ENCODE results near the gene SNX18. TPM values are rescaled to one million over a fixed set of nuclear protein-coding genes. Genes with fewer than 3 reads are reported as not detected.

The SNX18 gene
- total and polyA plus RNA-seq, 10 of the 15 experiments (the other 5 are each of a cell fraction or from before 2014, with no cell fraction given), result 0.27 to 1.7 (median 0.47) TPM

DNA sequence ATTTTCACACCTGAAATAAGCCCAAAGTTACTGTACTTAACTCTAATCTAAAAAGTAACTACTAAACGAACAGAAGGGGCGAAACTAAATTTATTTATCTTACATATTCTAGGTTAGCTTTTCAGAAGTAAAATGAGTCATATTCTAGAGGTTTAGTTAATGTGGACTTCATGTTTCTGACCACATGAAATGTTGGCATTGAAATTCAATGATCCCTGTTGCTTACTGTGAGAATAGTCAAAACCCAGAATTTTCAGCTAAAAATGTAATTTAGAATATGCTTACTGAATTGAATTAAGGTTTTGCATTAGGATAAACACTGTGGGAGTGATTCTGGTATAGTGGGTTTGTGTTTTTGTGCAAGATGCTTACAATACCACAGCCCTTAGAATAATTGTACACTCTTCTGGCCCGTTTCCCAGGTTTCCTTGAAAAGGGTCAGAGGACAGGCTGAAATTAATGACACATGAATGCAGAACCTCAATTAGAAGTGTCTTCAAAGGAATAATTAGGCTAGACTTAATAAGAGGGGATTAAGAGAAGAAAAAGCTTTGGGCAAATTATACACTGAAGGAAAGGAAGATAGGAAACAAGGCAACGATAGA, 1.4 kb upstream of the SNX18 start:
- H3K79me2 ChIP-seq (ENCODE audit: control insufficient read depth, insufficient read depth, low read length), result no peaks in the 10 kb centered on the region
- no peak overlapping the region for H3K4me2 ChIP-seq (ENCODE audit: control insufficient read depth, insufficient read depth)
- no peaks in the 10 kb centered on the region for H3K4me1 ChIP-seq (ENCODE audit: control insufficient read depth, insufficient read depth, low read length)
- SMC1A ChIA-PET (ENCODE audit: uncharacterized antibody, unreplicated experiment), result interaction anchor here (0.7 to 2.7 kb wide), 6 partner anchors 16 to 630 kb away, joined by 3 to 34 read pairs (median 6); no protein-coding TSS in a partner anchor
- no peak for FAIRE-seq
- no peaks in the 10 kb centered on the region for H3K27me3 ChIP-seq (replicated peaks in 1 of 2; ENCODE audit: control insufficient read depth in 2 of 2, insufficient read depth in 2 of 2, low read length in 1 of 2)
- RAD21 ChIA-PET (ENCODE audit: unreplicated experiment), result interaction anchor here (2.1 to 3.7 kb wide), 2 partner anchors 328 to 351 kb away, joined by 18 to 25 read pairs; no protein-coding TSS in a partner anchor
- intact Hi-C loops (cut with micrococcal nuclease; ENCODE audit: unreplicated experiment), result loop anchor here (5.0 kb wide), 1 partner anchor 131 kb away; no protein-coding TSS in a partner anchor
- H3K36me3 ChIP-seq (ENCODE audit: control insufficient read depth in 2 of 2, insufficient read depth in 2 of 2, low read length in 1 of 2), result no peaks in the 10 kb centered on the region
- DNase-seq (ENCODE audit: low read depth, low spot score), result no peak
- no peak overlapping the region for H2AFZ ChIP-seq (ENCODE audit: control insufficient read depth, low read depth, low read length)
- no peaks in the 10 kb centered on the region; the same call in 2 of the 3 replicates for H3K9me3 ChIP-seq (replicated peaks; ENCODE audit: control insufficient read depth, insufficient read depth, low read length)
- no peaks in the 10 kb centered on the region for H4K20me1 ChIP-seq (ENCODE audit: control insufficient read depth, insufficient read depth)
- ATAC-seq, result no peak
- in situ Hi-C loops (cut with MboI), result loop anchor here (5.0 kb wide), 2 partner anchors 336 to 636 kb away; no protein-coding TSS in a partner anchor
- WGBS (ENCODE audit: insufficient coverage, insufficient replicate concordance, low lambda C conversion rate, missing lambda C conversion rate), result 36% methylated on average over 4 of the region's 4 CpGs
- no peak overlapping the region for H3K9ac ChIP-seq (ENCODE audit: control insufficient read depth, insufficient read depth, low read length)
- no peak for TF ChIP-seq RAD21 (IDR thresholded peaks at IDR 0.05; ENCODE audit: insufficient read depth, low read depth, low read length)
- TF ChIP-seq, protein P1, sequence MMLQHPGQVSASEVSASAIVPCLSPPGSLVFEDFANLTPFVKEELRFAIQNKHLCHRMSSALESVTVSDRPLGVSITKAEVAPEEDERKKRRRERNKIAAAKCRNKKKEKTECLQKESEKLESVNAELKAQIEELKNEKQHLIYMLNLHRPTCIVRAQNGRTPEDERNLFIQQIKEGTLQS (IDR thresholded peaks at IDR 0.05; ENCODE audit: borderline replicate concordance, extremely low read depth, low read depth, low read length), result no peak
- no peak for TF ChIP-seq NFIC (IDR thresholded peaks at IDR 0.05; ENCODE audit: low read depth, low read length)
- no peak overlapping the region for H3K27ac ChIP-seq (ENCODE audit: control insufficient read depth, insufficient read depth)
- CTCF ChIA-PET, result interaction anchor here (1.0 to 3.8 kb wide), 8 partner anchors 26 to 351 kb away, joined by 3 to 71 read pairs (median 6); no protein-coding TSS in a partner anchor
- H3K4me3 ChIP-seq, result no peak overlapping the region
- no TSS peak for BruUV-seq (replicated peaks)
- POLR2A ChIA-PET, result no interaction called here

DNA sequence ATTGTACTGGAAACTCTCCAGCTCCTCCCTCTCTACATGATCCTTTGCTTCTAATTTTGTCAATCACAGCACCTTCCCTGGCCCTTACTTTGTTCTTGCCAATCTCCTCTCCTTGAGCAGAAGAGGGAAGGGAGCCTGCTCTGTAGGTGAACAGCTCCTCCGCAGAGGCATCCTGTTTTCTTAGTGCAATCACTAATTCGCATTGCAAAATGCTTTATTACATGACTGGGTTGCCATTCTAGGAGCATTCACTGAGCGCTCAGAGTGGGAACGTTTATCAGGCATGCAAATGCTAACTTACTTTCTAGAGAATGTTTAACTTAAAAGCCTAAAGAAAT, 416 bp upstream of the SNX18 start:
- Histone ChIP-seq H2AFZ (ENCODE audit: control insufficient read depth, low read depth, low read length) (no peak overlapping the region), H3K79me2 (ENCODE audit: control insufficient read depth, insufficient read depth, low read length) (no peaks in the 10 kb centered on the region), H3K36me3 (ENCODE audit: control insufficient read depth in 2 of 2, insufficient read depth in 2 of 2, low read length in 1 of 2) (no peaks in the 10 kb centered on the region), H3K9me3 (replicated peaks; ENCODE audit: control insufficient read depth, insufficient read depth, low read length) (no peaks in the 10 kb centered on the region; the same call in 2 of the 3 replicates), H3K4me3 (no peak overlapping the region), H3K27me3 (replicated peaks in 1 of 2; ENCODE audit: control insufficient read depth in 2 of 2, insufficient read depth in 2 of 2, low read length in 1 of 2) (no peaks in the 10 kb centered on the region), H3K4me1 (ENCODE audit: control insufficient read depth, insufficient read depth, low read length) (no peaks in the 10 kb centered on the region), H3K4me2 (ENCODE audit: control insufficient read depth, insufficient read depth) (no peak overlapping the region), H3K27ac (ENCODE audit: control insufficient read depth, insufficient read depth) (no peak overlapping the region), H4K20me1 (ENCODE audit: control insufficient read depth, insufficient read depth) (no peaks in the 10 kb centered on the region), H3K9ac (ENCODE audit: control insufficient read depth, insufficient read depth, low read length) (no peak overlapping the region)
- ATAC-seq (no peak), FAIRE-seq (no peak), DNase-seq (ENCODE audit: low read depth, low spot score) (no peak)
- CTCF ChIA-PET, result interaction anchor here (0.9 to 3.8 kb wide), 11 partner anchors 10 to 629 kb away, joined by 3 to 71 read pairs (median 5); no protein-coding TSS in a partner anchor
- POLR2A ChIA-PET, result no interaction called here
- WGBS (ENCODE audit: insufficient coverage, insufficient replicate concordance, low lambda C conversion rate, missing lambda C conversion rate), result 35% methylated on average over 4 of the region's 4 CpGs
- SMC1A ChIA-PET (ENCODE audit: uncharacterized antibody, unreplicated experiment), result interaction anchor here (0.7 to 2.7 kb wide), 6 partner anchors 13 to 350 kb away, joined by 3 to 34 read pairs (median 3); no protein-coding TSS in a partner anchor
- in situ Hi-C loops (cut with MboI) (loop anchor here (5.0 kb wide), 2 partner anchors 335 to 635 kb away; no protein-coding TSS in a partner anchor), intact Hi-C loops (cut with micrococcal nuclease; ENCODE audit: unreplicated experiment) (loop anchor here (1.0 to 5.0 kb wide), 4 partner anchors 130 to 629 kb away; no protein-coding TSS in a partner anchor)
- RAD21 ChIA-PET (ENCODE audit: unreplicated experiment), result interaction anchor here (1.1 to 3.7 kb wide), 3 partner anchors 325 to 350 kb away, joined by 4 to 25 read pairs (median 18); no protein-coding TSS in a partner anchor
- no TSS peak for BruUV-seq (replicated peaks)
- TF ChIP-seq CHD1 (IDR thresholded peaks at IDR 0.05; ENCODE audit: low read depth, low read length) (no peak), SP1 (IDR thresholded peaks at IDR 0.05; ENCODE audit: low read depth, low read length) (no peak), JUNB (IDR thresholded peaks at IDR 0.05) (no peak), FOXK2 (IDR thresholded peaks at IDR 0.05) (no peak), SMAD1 (IDR thresholded peaks at IDR 0.05; ENCODE audit: low read depth, partially characterized antibody) (no peak), ETV6 (conservative IDR thresholded peaks at IDR 0.05 in 1 of 2, IDR thresholded peaks at IDR 0.05 in 1 of 2; ENCODE audit: borderline replicate concordance in 1 of 2, low read depth in 1 of 2) (no peak)
- TF ChIP-seq, protein P2, sequence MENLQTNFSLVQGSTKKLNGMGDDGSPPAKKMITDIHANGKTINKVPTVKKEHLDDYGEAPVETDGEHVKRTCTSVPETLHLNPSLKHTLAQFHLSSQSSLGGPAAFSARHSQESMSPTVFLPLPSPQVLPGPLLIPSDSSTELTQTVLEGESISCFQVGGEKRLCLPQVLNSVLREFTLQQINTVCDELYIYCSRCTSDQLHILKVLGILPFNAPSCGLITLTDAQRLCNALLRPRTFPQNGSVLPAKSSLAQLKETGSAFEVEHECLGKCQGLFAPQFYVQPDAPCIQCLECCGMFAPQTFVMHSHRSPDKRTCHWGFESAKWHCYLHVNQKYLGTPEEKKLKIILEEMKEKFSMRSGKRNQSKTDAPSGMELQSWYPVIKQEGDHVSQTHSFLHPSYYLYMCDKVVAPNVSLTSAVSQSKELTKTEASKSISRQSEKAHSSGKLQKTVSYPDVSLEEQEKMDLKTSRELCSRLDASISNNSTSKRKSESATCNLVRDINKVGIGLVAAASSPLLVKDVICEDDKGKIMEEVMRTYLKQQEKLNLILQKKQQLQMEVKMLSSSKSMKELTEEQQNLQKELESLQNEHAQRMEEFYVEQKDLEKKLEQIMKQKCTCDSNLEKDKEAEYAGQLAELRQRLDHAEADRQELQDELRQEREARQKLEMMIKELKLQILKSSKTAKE (IDR thresholded peaks at IDR 0.05; ENCODE audit: low read depth, poor library complexity, severe bottlenecking), result no peak
- TF ChIP-seq, protein P3, sequence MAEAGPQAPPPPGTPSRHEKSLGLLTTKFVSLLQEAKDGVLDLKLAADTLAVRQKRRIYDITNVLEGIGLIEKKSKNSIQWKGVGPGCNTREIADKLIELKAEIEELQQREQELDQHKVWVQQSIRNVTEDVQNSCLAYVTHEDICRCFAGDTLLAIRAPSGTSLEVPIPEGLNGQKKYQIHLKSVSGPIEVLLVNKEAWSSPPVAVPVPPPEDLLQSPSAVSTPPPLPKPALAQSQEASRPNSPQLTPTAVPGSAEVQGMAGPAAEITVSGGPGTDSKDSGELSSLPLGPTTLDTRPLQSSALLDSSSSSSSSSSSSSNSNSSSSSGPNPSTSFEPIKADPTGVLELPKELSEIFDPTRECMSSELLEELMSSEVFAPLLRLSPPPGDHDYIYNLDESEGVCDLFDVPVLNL (IDR thresholded peaks at IDR 0.05; ENCODE audit: low read depth, low read length), result no peak
